GM10248 (cell line): ENCODE measurements around the gene BICRAL.
"Not testable (repeated sequence)": the region's sequence is repeated elsewhere in the genome, so short reads cannot be mapped to it uniquely, and the experiment has no call there.

Experiments
- CTCF ChIA-PET: fragments of 300-600 bp; sonication (Branson Sonifier 250); formaldehyde crosslinking; extraction: SDS; loops from one replicate; lab custom pipeline; 2021; ENCODE audit warnings: antibody characterized with exemption; lab: Yijun Ruan, JAX
- POLR2A ChIA-PET: fragments of 350-650 bp; sonication (Branson Sonifier 250); formaldehyde crosslinking; extraction: SDS; loops from one replicate; lab custom pipeline; 2020; ENCODE audit warnings: antibody characterized with exemption; lab: Yijun Ruan, JAX
- DNase-seq: peaks from one replicate; pipeline ENCODE4 v3.0.0; 2012; ENCODE audit errors: extremely low spot score
- TF ChIP-seq, protein P1 (sequence below): IDR thresholded peaks from 2 replicates; pipeline ENCODE4 v1.5.1; 2012; ENCODE audit warnings: mild to moderate bottlenecking, low read depth; ENCODE audit errors: extremely low read depth, missing control alignments, control extremely low read depth

Gene BICRAL

DNA sequence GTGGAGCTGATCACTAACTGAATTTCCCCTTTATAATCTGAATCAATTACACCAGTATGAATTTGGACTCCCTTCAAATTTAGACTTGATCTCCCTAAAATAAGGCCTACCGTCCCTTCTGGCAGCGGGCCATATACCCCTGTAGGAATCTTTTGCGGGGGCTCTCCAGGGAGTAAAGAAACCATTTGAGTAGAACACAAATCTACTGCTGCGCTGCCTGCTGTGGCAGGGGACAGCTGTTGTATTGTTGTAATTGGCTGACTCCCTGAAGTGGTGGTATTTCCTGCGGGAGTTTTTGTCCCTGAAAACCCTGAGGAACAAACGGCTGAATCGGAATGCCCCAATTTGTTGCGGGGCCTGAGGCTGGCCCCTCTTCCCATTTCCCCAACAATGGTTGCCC lies 118.0 kb downstream of the BICRAL start:
- POLR2A ChIA-PET, result no interaction called here
- CTCF ChIA-PET, result interaction anchor here (0.7 to 3.6 kb wide), 12 partner anchors 8 to 251 kb away, joined by 3 to 65 read pairs (median 6); partner anchors contain the start of gene CNPY3
- TF ChIP-seq, protein P1, sequence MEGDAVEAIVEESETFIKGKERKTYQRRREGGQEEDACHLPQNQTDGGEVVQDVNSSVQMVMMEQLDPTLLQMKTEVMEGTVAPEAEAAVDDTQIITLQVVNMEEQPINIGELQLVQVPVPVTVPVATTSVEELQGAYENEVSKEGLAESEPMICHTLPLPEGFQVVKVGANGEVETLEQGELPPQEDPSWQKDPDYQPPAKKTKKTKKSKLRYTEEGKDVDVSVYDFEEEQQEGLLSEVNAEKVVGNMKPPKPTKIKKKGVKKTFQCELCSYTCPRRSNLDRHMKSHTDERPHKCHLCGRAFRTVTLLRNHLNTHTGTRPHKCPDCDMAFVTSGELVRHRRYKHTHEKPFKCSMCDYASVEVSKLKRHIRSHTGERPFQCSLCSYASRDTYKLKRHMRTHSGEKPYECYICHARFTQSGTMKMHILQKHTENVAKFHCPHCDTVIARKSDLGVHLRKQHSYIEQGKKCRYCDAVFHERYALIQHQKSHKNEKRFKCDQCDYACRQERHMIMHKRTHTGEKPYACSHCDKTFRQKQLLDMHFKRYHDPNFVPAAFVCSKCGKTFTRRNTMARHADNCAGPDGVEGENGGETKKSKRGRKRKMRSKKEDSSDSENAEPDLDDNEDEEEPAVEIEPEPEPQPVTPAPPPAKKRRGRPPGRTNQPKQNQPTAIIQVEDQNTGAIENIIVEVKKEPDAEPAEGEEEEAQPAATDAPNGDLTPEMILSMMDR, result no peak
- DNase-seq, result no peak

DNA sequence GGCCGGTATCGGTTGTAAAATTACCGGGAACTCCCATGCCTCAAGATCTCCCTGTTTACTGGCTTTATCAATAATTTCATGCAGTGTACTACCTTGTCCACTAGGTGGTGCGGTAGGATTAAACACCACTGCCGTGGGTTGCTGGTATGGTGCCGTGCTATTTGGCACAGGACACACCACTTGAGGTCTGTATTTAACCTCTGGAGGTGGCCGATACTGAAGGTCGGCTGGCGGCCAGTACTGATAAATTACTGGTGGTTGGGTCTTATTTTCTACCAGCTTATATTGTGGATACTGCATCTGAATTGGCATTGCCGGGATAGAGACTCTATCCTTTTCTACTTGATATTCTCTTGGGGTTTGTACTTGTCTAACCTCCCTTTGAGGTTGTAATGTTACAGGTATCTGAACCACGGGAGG lies 119.7 kb downstream of the BICRAL start:
- ChIA-PET CTCF (interaction anchor here (0.6 to 3.6 kb wide), 18 partner anchors 10 to 606 kb away, joined by 3 to 65 read pairs (median 4); partner anchors contain the start of genes CNPY3, KLHDC3, MEA1 and PEX6), POLR2A (no interaction called here)
- TF ChIP-seq, protein P1, result peak; percentile 92
- peak; percentile 58 for DNase-seq

DNA sequence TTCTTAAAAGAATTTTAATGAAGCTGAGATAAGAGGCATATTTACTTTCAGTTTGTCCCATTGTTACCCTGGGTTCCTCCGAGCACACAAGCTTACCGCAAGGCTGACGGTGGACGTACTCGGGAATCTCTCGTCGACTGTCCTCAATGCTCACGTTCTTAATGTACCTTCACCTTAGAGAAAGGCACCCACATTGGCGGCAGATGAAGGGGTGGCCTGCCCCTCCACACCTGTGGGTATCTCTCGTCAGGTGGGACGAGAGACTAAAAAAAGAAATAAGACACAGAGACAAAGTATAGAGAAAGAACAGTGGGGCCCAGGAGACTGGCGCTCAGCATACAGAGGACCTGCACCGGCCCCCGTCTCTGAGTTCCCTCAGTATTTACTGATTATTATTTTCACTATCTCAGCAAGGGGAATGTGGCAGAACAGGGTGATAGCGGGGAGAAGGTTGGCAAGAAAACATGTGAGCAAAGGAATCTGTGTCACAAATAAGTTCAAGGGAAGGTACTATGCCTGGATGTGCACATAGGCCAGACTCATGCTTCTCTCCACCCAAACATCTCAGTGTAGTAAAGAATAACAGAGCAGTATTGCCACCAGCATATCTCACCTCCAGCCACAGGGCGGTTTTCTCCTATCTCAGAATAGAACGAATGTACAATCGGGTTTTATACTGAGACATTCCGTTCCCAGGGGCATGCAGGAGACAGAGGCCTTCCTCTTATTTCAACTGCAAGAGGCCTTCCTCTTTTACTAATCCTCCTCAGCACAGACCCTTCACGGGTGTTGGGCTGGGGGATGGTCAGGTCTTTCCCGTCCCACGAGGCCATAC lies 120.8 kb downstream of the BICRAL start:
- POLR2A ChIA-PET, DNase-seq: not testable (repeated sequence)
- CTCF ChIA-PET, result interaction anchor here (1.2 to 3.6 kb wide), 7 partner anchors 10 to 243 kb away, joined by 3 to 65 read pairs (median 6); partner anchors contain the start of genes KLHDC3, MEA1, PTCRA and RRP36

DNA sequence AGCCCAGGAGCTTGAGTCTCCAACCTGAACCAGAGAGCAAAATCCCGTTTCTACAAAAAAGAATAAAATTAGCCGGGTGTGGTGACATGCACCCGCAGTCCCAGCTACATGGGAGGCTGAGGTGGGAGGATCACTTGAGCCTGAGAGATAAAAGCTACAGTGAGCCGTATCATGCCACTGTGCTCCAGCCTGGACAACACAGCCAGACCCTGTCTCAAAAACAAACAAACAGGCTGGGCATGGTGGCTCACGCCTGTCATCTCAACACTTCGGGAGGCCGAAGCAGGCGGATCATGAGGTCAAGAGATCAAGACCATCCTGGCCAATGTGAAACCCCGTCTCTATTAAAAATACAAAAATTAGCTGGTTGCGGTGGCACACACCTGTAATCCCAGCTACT lies 122.6 kb downstream of the BICRAL start:
- DNase-seq, result no peak
- CTCF ChIA-PET, result interaction anchor here (2.1 kb wide), 1 partner anchor 243 kb away, joined by 9 read pairs; no protein-coding TSS in a partner anchor
- POLR2A ChIA-PET, result interaction anchor here (0.7 kb wide), 1 partner anchor 61 kb away, joined by 7 read pairs; no protein-coding TSS in a partner anchor
- TF ChIP-seq, protein P1, result no peak

DNA sequence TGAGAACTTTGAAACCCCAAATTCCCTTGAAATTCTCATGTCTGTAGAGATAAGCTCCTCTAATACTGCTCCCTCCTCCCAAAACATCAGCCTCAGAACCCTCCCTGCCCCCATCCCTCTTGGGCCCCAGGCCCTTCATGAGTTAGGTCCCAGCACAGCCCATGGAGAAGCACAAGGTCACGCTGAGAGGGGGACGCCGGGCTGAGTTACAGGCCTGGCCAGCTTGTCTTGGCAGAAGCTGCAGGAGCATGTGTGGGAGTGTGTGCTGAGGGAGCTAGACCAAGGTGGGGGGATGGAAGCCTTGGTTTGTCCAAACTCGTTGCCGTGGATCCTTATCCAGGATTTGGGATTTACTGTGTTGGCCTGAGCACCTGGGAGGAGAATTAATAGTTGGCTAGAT lies 125.5 kb downstream of the BICRAL start:
- no peak for DNase-seq
- TF ChIP-seq, protein P1, result no peak
- CTCF ChIA-PET, result interaction anchor here (1.2 to 3.2 kb wide), 4 partner anchors 9 to 246 kb away, joined by 4 to 12 read pairs (median 8); partner anchors contain the start of gene PTCRA
- POLR2A ChIA-PET, result no interaction called here

DNA sequence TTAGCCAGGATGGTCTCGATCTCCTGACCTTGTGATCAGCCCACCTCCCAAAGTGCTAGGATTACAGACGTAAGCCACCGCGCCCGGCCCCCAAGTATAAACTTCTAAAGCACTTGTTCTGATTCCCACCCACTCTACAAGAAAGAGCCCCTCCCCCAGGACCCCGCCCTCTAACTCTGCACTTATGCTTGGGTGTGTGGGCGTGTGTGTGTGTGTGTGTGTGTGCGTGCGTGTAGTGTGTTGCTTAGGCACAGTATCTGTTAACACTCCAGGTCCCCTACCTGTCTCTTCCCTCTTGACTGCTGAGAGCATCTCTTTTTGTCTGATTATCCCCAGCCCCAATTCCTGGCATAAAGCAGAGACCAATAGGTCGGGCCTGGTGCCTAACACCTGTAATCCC lies 128.0 kb downstream of the BICRAL start:
- POLR2A ChIA-PET, result no interaction called here
- DNase-seq, result no peak
- TF ChIP-seq, protein P1, result no peak
- CTCF ChIA-PET, result interaction anchor here (1.8 to 4.9 kb wide), 2 partner anchors 9 to 234 kb away, joined by 9 to 16 read pairs; no protein-coding TSS in a partner anchor
